Astrocyte (in vitro differentiated cells and primary cell): ENCODE data around the gene VPS72.

Experiments
- EZH2 ChIP-seq: IDR thresholded peaks from 2 replicates; pipeline ENCODE4 v1.6.1; 2012; ENCODE audit warnings: mild to moderate bottlenecking, low read length, inconsistent platforms; ENCODE audit not compliant: insufficient read depth
- TF ChIP-seq, protein P1 (sequence below): IDR thresholded peaks from 2 replicates; pipeline ENCODE4 v1.5.1; 2011; ENCODE audit warnings: low read depth, mild to moderate bottlenecking, inconsistent platforms, low read length, moderate library complexity; ENCODE audit not compliant: insufficient read depth

GRCh38 chr1:151133018-151133806 lies 56.8 kb downstream of the VPS72 start:
- TF ChIP-seq, protein P1, sequence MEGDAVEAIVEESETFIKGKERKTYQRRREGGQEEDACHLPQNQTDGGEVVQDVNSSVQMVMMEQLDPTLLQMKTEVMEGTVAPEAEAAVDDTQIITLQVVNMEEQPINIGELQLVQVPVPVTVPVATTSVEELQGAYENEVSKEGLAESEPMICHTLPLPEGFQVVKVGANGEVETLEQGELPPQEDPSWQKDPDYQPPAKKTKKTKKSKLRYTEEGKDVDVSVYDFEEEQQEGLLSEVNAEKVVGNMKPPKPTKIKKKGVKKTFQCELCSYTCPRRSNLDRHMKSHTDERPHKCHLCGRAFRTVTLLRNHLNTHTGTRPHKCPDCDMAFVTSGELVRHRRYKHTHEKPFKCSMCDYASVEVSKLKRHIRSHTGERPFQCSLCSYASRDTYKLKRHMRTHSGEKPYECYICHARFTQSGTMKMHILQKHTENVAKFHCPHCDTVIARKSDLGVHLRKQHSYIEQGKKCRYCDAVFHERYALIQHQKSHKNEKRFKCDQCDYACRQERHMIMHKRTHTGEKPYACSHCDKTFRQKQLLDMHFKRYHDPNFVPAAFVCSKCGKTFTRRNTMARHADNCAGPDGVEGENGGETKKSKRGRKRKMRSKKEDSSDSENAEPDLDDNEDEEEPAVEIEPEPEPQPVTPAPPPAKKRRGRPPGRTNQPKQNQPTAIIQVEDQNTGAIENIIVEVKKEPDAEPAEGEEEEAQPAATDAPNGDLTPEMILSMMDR = no peak
- no peak for TF ChIP-seq EZH2
